HG02852 (cell line): ENCODE results near the gene EIPR1.

ENCODE experiments used
- ATAC-seq: cut with Tn5 transposase; IDR thresholded peaks from one replicate; pipeline ENCODE4 v1.9.1; 2021; ENCODE audit warnings: mild to moderate bottlenecking, moderate library complexity; ENCODE audit not compliant: unreplicated experiment

The EIPR1 gene

DNA sequence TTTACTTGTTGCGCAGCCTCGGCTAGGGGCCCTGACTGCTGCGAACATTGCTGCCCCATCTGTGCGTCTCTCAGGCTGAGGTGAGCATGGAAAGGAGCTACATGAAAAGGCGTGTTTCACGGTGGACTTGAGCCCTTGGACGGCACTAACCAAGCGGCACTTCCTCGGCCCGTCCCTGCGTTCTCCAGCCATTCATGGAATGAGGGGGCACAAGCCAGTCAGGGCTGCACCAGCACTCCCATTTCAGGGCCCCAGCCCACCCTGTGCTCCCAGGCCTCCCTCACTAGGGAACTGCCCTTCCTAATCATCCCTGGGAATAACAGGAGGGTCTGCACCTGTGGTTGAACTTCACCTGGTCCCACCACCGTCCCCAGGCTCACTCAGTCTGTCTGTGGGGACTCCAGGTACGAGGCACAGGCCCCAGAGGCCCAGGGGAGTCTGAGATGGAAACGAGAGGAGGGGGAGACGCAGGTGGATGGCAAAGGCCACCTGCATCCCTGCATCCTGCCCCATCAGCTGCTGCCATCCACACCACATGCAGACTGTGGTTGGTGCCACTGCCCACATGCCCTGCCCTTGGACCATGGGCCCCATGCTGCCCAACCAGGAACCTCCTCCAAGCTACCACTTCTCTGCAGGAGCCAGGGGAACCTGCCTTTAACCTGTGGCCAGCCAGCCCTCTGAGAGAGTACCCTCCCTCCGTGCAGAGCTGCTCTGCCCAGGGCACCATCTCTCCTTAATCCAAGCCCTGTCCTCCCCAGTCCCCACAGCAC, 99.7 kb downstream of the EIPR1 start:
- ATAC-seq = no peak

DNA sequence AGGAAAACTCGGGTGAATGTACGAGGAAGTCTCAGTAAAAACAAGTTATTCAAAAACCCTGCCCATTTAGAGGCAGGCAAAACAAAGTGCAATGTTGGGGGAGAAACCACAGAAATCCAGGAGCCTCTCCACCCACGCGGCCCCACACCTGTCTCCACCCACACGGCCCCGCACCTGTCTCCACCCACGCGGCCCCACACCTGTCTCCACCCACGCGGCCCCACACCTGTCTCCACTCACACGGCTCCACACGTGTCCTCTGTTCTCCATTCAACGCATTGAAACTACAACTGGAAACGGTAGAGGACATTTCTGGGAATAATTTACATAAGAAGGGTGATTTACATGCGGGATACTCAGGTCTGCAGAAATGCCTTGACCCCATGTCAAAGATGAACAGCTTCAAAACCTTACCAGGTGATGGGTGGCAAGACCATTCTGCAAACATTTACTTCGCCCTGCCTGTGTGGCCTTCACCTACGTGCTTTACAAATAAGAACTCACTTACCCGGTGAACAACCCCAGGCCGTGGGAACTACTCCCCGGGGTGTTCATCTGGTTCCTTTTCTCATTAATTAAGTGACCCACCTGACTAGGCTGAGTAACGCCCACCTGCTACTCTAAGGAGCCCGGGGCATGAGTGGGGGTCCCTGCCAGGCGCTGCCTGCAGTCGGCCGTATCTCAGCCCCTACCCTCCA, 100.4 kb downstream of the EIPR1 start:
- no peak for ATAC-seq

- ATAC-seq = no peak
Measured at GRCh38 chr2:3272761-3273160, 104.9 kb downstream of the EIPR1 start.

DNA sequence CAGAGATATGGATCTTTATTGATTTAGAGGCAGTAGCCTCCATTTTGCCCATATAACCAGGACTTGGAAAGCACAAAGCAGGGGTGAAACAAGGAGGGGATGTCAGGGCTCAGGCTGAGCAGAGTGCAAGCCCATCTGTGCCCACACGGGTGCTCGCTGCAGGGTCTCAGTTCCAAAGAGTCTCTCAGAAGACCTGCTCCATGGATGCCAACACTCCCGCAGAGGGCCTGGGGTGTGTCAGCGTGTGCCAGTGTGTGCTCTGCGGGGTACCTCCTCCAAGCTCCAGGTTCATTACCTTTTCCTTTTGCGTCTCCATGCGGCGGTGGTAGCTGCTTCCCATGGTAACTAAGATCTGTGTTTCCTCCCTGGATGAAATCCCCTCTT, 107.5 kb downstream of the EIPR1 start:
- no peak for ATAC-seq

DNA sequence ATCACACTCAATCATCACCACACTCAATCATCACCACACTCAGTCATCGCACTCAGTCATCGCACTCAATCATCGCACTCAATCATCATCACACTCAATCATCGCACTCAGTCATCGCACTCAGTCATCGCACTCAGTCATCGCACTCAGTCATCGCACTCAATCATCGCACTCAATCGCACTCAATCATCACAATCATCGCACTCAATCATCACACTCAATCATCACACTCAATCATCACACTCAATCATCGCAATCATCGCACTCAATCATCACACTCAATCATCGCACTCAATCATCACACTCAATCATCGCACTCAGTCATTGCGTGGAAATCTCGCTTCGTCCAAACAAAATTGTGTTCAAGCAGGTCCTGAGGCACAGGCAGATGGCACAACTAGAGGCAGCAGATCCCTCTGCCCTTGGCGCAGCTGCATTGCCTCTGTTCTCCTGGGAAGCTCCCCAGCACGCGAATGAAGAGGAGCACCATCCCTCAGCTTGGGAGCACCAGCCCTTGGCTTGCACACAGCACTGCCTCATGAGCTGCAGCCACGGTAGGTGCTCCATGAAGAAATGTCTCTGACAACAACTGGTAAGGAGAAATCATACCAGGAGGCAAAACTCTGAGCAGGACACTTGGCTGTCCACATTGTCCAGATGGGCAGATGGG, 108.1 kb downstream of the EIPR1 start:
- no peak for ATAC-seq

GRCh38 chr2:3268705-3269029, 109.0 kb downstream of the EIPR1 start:
- no peak for ATAC-seq

GRCh38 chr2:3267869-3268704, 109.5 kb downstream of the EIPR1 start:
- ATAC-seq = no peak

- ATAC-seq = no peak
Measured at GRCh38 chr2:3266925-3267867, 110.4 kb downstream of the EIPR1 start.

- no peak for ATAC-seq
Measured at GRCh38 chr2:3265981-3266924, 111.4 kb downstream of the EIPR1 start.

GRCh38 chr2:3265471-3265870, 112.1 kb downstream of the EIPR1 start:
- ATAC-seq = no peak

DNA sequence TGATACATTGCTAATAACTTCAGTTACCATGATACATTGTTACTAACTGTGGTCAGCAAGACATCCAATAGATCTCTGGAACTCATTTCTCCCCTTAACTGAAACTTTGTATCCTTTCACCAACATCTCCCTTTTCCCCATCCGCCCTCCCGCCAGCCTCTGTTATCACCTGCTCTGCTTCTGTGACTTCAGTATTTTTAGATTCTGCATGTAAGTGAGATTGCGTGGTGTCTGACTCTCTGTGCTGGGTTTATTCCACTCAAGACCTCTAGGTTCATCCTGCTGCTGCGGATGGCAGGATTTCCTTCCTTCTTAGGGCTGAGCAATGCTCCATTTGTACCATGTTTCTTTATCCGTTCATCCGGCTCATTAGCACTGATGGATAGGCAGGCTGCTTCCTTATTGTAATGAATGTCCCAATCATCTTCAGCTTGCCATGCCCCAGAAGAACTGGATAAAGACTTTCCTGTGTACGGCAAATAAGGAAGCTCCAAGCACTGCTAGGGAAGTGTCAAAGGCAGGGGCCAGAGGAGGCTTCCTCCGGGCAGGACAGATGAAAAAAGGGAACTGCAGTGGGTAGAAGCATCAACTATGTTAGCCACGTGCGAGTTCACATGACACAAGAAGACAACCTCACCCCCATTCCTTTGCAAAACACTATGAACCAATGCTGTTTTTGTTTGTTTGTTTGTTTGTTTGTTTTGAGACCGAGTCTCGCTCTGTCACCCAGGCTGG, 113.4 kb downstream of the EIPR1 start:
- ATAC-seq = no peak

- ATAC-seq = no peak
Measured at GRCh38 chr2:3263487-3263886, 114.1 kb downstream of the EIPR1 start.

GRCh38 chr2:3262437-3263388, 114.9 kb downstream of the EIPR1 start:
- ATAC-seq = no peak

DNA sequence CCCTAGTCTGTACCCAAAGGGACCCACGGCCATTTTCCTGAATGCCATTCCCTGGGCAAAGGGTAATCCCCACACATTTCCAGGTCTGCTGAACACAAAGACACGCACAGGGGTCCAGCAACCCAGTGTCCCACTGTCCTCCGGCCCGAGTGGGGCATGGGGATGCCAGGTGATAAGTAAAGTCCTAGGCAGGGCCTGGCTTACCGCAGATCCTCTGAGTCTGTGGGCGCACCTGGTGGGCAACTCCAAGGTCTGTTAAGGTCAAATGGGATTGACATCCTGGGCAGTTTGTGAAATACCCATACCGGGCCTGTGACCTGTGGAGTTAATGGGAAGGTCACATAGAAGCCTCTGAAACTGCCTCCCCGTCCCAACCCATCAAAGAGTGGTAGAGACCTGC, 116.1 kb downstream of the EIPR1 start:
- no peak for ATAC-seq

DNA sequence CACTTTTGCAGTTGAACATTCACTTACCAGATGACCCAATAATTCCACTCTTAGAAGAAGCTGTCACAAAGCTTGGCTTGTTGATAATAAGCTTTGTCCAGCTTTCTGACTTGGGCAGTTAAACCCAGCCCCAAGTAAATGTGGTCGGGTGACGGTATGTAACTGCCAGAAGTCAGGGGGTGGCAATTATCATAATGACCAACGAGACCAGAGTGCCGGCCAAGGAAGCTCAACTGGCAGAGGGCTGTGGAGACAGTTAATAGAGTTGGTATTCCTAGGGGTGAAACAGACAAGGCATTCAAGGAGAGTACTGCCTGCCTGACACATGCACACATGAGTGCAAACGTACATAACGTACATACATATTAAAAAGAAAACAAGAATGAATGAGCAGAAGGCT, 116.7 kb downstream of the EIPR1 start:
- ATAC-seq = no peak

DNA sequence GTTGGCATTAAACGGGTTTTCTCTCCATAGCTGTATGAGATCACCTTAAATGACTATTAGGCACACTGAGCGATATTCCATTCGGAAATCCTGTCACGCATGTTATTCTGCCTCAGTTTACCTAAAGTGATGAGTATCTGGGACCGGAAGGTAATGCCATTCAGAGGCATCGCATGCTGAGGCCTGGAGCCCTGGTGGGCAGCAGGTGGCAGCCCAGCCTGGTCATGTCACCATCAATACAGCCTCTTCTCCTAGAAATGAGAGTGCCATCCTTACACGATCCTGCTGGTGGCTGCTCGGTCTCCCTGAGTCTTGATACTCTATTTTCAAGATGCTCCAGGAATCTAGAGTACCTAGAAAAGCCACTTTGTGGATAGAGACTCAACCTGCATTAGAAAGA, 119.8 kb downstream of the EIPR1 start:
- ATAC-seq = no peak

DNA sequence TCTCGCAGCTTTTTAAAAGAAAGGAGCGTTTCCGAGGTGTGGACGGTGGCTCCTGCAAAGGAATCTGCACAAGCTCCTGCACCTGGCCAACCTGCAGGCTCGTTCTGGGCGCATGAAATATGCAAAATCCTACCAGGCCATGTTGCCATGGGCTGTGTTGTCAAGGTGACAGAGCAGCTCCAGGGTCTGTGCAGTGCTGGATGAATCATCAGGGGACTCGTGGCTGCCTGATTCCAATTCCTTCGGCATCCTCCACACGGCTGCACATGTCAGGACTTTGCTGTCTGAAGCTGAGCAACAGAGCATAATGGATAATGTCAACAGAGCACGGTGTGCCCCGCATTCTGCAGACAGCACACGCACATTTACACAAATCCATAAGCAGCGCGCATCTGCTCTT, 120.5 kb downstream of the EIPR1 start:
- no peak for ATAC-seq
